ENCODE measurements around the gene PROK2.

DNA sequence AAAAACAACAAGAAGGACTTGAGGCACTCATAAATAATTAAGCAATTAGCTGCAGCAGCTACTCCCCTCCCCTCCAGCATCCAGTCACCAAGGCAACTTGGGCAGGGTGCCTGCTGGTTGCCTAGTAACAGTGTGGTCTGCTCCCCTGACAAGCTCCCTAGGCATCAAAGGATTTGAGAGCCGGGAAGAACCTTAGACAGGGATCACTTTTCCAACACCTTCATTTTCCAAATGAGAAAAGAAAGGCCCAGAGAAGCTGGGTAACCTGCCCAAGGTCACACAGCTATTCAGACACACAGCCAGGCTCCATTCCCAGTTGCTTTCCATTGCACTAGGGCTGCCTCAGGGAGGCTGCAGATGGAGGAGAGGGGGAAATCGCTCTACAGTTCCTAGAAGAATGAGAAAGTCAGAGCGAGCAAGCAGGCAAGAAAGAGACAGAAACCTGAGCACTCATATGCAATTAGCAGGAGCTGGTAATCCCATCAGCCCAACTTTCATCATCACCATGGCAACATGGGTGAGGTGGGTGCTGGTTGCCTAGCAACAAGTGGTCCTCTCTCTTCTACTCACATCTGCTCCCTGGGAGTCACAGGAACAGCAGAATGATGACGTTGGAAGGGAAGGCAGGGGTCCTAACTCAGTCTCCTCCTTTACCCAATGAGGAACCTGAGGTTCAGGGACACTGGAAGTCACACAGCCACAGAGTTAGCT, 56.2 kb downstream of the PROK2 start:
- TF ChIP-seq, protein P1, sequence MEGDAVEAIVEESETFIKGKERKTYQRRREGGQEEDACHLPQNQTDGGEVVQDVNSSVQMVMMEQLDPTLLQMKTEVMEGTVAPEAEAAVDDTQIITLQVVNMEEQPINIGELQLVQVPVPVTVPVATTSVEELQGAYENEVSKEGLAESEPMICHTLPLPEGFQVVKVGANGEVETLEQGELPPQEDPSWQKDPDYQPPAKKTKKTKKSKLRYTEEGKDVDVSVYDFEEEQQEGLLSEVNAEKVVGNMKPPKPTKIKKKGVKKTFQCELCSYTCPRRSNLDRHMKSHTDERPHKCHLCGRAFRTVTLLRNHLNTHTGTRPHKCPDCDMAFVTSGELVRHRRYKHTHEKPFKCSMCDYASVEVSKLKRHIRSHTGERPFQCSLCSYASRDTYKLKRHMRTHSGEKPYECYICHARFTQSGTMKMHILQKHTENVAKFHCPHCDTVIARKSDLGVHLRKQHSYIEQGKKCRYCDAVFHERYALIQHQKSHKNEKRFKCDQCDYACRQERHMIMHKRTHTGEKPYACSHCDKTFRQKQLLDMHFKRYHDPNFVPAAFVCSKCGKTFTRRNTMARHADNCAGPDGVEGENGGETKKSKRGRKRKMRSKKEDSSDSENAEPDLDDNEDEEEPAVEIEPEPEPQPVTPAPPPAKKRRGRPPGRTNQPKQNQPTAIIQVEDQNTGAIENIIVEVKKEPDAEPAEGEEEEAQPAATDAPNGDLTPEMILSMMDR (IDR thresholded peaks at IDR 0.05): no peak
- TF ChIP-seq EP300 (IDR thresholded peaks at IDR 0.05) (no peak), POLR2A (IDR thresholded peaks at IDR 0.05) (no peak)

Measured in sigmoid colon (tissue), 4 donors.